ENCODE results near the gene HEBP2. TPM values are rescaled to one million over a fixed set of nuclear protein-coding genes. Genes with fewer than 3 reads are reported as not detected.
"Not testable (repeated sequence)": the region's sequence is repeated elsewhere in the genome, so short reads cannot be mapped to it uniquely, and the experiment has no call there.

HEBP2 gene
- polyA plus RNA-seq, 5 donors: 49.6 to 61.2 (median 52.2) TPM

- no peak for DNase-seq
Measured at GRCh38 chr6:138421089-138421488, 17.1 kb downstream of the HEBP2 start.

DNA sequence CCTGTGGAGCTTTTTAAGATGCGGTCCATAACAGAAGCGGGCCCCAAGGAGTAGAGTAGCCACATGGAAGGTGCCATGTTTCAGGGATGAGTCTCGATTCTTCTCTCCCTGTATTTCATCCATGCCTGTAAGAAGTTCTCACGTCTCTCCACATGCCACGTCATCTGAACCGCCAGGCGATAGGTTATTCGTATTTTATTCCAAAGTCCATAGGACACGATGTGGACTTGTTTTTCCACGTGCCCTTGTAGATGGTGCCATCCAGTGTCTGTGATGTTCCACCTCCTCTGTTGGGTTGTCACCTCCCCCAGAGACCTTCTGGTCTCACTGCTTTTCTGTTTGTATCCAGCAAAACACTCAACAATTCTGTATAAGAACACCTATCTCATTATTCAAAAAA, 17.6 kb downstream of the HEBP2 start:
- no peak for DNase-seq

DNA sequence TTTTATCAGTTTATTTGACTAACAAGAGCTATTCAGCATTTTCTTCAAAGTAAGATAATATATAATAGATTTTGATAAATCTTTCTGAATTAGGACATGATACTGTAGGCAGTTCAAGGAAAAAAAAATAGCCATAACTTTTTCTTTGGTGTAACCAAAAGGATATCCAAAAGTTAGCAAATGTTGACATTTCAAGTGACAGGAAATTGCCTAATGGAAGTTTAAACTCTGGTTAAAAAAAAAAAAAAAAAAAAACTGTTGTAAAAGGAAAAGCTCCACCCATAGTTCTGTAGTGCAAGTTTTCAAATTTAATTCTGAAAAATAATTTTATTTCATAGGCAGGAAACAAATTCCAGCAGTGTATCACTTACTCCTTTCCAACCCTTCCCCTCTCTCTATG, 18.8 kb downstream of the HEBP2 start:
- DNase-seq: no peak

DNA sequence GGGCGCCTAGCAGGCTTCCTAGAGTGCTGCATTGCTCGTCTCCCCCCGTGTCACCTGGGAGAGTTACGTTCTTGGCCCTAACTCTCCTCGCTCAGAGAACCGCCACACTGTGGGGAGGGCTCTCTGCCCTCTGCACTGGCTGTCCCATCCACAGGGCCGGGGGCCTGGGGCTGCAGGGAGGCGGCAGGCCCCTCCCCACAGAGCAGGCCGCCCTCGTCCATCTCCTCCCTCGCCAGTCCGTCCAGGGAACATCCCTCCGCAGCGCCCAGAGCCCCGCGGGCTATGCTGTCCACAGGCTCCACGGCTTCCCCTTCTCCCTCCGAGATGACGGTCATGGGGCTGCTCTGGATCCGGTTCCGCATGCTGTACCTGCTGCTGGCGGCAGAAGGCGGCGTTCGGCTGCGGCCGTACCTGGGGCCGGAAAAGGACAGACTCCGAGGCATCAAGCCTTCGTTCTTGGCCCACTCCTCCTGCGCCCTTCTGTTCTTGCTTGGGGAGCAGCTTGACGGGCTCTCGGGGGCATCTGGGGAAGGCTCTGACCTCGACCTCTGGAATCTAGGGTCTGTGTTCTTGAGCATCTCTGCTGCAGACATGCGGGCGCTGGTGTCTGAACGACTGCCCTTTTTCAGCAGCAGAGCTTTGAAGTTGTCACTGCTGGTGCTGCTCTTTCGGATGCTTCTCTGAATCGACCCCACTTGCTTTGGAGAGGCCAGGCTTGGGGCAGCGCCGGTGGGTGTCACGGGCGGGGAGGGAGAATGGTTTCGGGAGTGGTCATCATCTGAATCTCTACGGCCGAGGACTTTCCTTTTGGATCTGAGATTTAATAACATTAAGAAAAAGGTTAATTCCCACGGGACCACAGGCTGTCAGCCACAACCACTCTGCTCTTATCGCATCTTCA, 20.2 kb downstream of the HEBP2 start:
- no peak for DNase-seq

DNA sequence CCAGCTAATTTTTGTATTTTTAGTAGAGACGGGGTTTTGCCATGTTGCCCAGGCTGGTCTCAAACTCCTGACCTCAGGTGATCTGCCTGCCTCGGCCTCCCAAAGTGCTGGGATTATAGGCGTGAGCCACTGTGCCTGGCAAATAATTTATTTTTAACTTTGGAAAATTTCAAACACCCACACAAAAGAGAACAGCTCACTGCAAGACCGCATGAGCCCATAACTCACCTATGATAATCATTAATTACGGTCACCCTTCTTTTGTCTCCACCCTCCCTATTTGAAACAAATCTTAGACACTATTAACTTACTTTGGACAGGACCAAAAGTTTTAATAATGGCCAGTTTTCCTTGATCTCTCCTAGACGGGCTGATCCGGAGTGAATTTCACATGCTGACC, 21.2 kb downstream of the HEBP2 start:
- DNase-seq: not testable (repeated sequence)

- no peak for DNase-seq
Measured at GRCh38 chr6:138426500-138427123, 22.6 kb downstream of the HEBP2 start.

DNA sequence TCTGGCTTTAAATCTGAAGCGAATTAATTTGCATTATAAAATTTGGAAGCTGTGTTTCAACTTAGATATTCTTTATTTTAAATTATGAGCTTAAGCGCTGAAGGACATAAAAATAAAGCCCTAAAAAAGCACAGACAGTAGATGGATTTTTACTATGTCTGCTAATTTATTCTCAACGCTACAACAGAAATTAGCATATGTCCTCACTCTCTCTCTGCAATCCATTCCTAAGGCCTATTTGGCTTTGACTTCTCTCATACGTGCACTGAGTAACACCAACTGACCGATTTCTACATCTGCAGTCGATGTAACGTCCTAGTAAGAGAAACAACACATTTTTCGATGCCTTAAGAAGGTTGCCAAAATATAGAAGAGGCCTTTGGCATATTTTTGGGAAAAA, 23.7 kb downstream of the HEBP2 start:
- DNase-seq: no peak

DNA sequence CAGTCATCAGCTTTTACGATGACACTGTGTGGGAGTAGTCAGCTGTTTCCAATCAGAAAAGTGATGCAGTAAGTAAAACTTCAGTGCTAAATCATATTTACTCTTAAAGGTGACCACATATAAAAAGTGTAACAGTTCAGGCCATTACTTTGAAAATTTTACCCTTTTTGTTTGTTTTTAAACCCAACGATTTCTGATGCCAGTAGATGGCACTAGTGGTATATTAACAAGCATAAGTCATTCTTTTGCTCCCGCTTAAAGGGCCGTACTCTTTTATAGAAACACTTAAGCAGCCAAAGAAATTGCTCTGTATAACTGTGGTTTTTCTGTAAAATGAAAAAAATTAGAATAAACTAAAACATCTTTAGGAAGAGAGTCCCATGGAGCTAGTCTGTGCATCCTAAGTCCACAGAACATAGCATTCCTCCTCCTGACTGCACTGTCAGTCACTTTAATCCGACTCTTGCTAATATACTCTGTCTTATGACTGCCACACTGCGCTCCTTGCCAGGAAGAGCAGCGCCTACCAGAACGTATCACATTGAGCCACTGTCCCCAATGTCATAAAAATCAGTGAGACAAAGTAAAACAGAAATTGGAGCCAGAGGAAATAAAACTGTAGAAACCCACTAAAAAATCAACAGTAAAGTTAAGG, 25.0 kb downstream of the HEBP2 start:
- peak; percentile 42 to 55 for DNase-seq

DNA sequence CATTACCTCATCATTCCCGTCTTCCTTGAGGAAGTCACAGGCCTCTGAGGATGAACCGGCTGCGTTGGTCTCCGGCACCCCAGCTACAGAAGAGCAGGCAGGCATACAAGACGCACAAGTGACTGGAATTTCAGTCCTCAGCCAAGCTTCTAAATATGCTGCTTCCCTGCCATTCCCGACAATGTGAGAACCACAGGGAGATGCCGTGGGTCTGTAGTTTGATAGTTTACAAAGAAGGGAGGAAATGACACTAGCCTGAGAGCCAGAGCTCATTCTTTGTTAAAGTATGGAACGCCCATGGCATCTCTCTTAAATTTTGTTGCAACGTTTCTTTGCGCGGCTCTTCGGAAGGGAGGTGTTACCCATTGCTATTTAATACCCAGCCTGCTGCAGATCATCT, 25.7 kb downstream of the HEBP2 start:
- peak in 1 of 2 donors; percentile 13 for DNase-seq

DNA sequence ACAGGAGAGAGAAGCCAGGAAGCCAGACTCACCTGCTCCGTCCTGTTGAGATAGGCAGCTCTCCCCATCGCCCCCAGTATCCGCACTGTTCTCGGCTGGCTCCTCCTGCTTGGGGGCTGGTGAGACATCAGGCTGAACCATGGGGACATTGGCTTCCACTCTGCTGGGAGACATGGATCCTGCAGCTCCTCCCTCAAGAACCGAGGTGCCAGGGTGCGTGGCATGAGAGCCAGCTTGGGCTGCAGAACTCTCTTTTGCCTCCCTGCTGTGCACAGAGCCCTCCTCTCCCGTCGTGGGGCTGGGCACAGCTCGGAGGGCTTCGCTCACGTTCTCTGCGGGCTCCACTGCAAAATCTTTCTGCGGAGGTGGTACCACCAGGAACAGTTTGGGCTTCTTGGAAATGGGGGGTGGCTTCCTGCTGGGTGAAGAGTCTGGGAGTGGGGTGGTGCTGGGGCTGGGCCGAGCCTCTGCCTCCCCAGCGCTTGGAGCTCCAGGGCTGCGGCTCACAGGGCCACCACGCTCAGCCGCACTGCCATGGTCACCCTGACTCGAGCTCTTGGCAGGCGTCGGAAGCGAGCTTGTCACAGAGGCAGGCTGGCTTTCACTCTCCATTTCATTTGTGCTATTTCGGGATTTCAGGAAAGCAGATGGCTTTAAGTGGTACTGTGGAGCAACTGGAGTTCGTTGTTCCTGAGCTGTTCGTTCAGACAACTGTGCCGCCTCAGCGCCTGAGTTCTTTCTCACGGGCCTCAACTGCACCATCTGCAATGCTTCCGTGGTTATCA, 26.5 kb downstream of the HEBP2 start:
- no peak for DNase-seq

DNA sequence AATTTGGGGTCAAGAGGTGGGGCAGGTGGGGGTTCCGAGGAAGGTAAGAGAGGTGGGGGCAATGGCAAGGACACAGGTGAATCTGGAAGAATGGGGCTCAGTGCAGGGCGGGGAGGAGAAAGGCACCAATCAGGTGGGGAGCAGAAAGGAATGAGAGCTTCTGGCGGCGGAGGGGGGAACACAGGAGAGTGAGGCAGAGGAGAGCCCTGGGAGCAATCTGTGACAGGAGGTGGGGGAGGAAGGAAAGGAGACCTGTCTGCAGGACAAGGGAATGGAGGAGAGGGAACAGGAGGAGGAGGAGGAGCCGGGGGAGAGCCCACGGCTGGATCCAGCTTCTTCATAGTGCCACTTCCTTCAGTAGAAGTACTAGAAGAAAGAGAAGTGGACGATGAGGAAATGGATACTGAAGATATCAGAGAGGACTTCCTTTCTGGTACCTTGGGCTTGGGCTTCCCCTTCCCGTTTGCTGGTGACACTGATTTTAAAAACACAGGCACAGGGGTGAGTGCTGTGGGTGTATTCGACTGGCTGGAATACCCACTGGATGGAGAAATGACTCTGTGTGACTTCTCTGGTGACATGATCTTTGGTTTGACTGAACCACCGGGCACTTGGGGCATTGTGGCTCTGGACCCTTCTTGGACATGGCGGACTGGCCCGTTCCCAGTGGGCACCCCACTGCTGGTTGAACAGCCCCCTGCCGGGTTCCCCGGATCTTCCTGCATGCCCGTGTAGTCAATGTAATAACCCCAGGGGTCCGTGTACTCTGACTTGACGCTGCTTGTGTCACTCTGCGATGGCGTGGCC, 27.4 kb downstream of the HEBP2 start:
- DNase-seq: no peak

DNA sequence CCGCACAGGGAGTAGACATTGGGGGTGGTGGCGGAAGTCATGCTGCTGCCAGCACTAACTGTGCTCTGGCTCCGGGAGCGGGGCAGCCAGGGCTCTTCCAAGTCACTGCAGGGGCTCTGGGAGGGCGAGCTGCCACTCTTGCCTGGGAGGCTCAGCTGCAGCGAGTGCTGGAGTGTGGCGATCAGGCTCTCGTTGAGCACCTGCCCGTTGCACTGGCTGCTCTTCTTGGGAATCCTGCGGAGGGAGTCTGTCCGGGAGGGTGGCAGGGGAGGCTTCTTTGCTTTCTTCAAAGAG, 28.0 kb downstream of the HEBP2 start:
- DNase-seq: no peak

DNA sequence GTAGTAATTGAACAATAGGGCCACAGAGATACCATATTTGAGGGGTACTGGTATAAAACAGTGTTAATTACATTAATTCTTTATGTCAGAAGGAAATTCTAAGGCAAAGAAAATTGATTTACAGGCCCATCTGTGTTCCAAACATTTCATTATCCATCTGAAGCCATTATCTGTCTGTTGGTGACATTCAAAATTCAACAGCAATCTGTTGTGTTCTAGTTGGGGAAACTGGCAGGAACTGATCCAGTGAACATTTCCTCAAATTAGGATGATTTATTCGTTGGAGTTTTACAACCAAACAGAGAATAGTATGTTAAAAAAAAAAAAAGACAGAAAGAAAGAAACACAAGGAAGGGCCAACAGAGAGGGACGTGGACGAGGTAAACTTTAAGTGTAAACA, 30.1 kb downstream of the HEBP2 start:
- no peak for DNase-seq

DNA sequence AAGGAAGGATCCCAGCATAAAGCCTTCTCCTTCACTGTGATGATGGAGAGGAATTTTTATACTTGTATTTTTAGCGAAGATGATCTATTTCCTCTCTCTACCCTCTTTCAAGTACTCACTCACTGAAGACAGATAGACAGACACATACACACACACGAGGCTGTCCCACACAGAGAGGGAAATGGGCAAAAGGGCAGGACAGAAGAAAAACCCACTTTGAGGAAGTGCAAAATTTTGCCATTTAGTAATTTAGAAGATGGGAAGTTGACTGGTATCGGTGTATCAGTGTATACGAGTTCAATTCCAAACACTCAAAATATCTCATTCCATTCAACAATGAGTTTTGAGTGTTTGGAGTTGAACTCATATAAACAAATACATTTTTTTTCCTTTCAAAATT, 30.9 kb downstream of the HEBP2 start:
- no peak for DNase-seq

- no peak for DNase-seq
Measured at GRCh38 chr6:138439546-138439945, 35.5 kb downstream of the HEBP2 start.

GRCh38 chr6:138440296-138440695, 36.3 kb downstream of the HEBP2 start:
- DNase-seq: no peak

DNA sequence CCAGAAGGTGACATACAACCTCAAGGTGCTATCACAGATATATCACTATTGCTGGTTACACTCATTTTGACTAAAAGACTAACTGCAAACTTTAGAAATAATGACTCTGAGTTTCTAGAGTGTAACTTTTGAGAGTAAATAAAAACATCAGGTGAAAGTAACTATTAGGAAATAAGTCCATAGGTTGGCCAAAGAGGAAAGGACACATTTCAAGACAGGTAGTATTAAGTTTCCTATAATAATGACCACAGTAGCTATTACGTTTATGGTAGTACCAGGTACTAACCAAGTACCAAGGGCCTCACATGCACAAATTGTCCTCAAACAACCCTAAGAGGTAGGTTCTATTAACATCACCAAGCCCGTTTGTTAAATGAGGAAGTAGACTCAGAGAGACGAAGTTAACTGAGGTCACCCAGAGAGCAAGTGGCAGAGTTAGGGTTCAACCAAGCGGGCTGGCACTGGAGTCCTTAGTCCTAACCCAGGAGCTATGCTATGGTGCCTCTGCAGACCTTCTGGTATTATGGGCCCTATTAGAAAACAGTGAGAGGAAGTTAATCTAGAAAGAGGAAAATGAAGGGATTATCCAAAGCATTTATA, 36.8 kb downstream of the HEBP2 start:
- no peak for DNase-seq

GRCh38 chr6:138441965-138442364, 37.9 kb downstream of the HEBP2 start:
- DNase-seq: no peak

- no peak for DNase-seq
Measured at GRCh38 chr6:138442663-138443062, 38.6 kb downstream of the HEBP2 start.

GRCh38 chr6:138443979-138444378, 40.0 kb downstream of the HEBP2 start:
- DNase-seq: no peak

GRCh38 chr6:138446821-138447220, 42.8 kb downstream of the HEBP2 start:
- DNase-seq: no peak
